Left renal pelvis (tissue), 4 donors: ENCODE measurements around the gene C1orf35. TPM values are rescaled to one million over a fixed set of nuclear protein-coding genes. Genes with fewer than 3 reads are reported as not detected.
"Not testable (repeated sequence)": the region's sequence is repeated elsewhere in the genome, so short reads cannot be mapped to it uniquely, and the experiment has no call there.

ENCODE experiments used
- DNase-seq, 4 donors: peaks; one replicate each; pipeline ENCODE4 v3.0.0-alpha.2; 2013; ENCODE audit warnings: low read depth in 4 of 4, low spot score in 3 of 4
- polyA plus RNA-seq, 4 donors: library from polyadenylated mRNA; unstranded; fragments of 120-200 nt; gene quantifications; one replicate each; pipeline ENCODE4 v1.2.1, GENCODE V29; 2013; ENCODE audit not compliant: insufficient read length in 4 of 4

C1orf35 gene
- polyA plus RNA-seq, 4 donors, result 11.5 to 26.3 (median 13.9) TPM

- DNase-seq, result no peak
Observed at GRCh38 chr1:228142701-228143136, 39.6 kb upstream of the C1orf35 start.

GRCh38 chr1:228142155-228142691 is 39.1 kb upstream of the C1orf35 start:
- DNase-seq, result no peak

- DNase-seq, result no peak
Observed at GRCh38 chr1:228141226-228142044, 38.3 kb upstream of the C1orf35 start.

GRCh38 chr1:228140724-228141225 is 37.6 kb upstream of the C1orf35 start:
- no peak for DNase-seq

GRCh38 chr1:228139931-228140723 is 37.0 kb upstream of the C1orf35 start, which contains the start of gene GUK1:
Gene GUK1, plus strand, starts transcription at chr1:228140279. Its CDS starts 24 bp downstream, at chr1:228140303.
- DNase-seq, result peak; percentile 92 to 95 (median 94)

- DNase-seq, result no peak
Observed at GRCh38 chr1:228139406-228139930, 36.3 kb upstream of the C1orf35 start.

GRCh38 chr1:228136901-228137300 is 33.8 kb upstream of the C1orf35 start:
- no peak for DNase-seq

GRCh38 chr1:228134591-228134990 is 31.5 kb upstream of the C1orf35 start:
- no peak for DNase-seq

- no peak for DNase-seq
Observed at GRCh38 chr1:228131766-228132165, 28.6 kb upstream of the C1orf35 start.

- DNase-seq, result no peak
Observed at GRCh38 chr1:228125185-228125584, 22.1 kb upstream of the C1orf35 start.

GRCh38 chr1:228123505-228123904 is 20.4 kb upstream of the C1orf35 start:
- DNase-seq, result no peak

GRCh38 chr1:228122921-228123441 is 19.9 kb upstream of the C1orf35 start:
- DNase-seq, result no peak

GRCh38 chr1:228120857-228121489 is 17.8 kb upstream of the C1orf35 start:
- no peak for DNase-seq

GRCh38 chr1:228120351-228120750 is 17.2 kb upstream of the C1orf35 start:
- no peak for DNase-seq

GRCh38 chr1:228118040-228118439 is 14.9 kb upstream of the C1orf35 start:
- DNase-seq, result no peak

GRCh38 chr1:228117335-228117734 is 14.2 kb upstream of the C1orf35 start:
- no peak for DNase-seq

GRCh38 chr1:228114827-228115226 is 11.7 kb upstream of the C1orf35 start:
- DNase-seq, result no peak

GRCh38 chr1:228112617-228113016 is 9.5 kb upstream of the C1orf35 start:
- no peak for DNase-seq

- DNase-seq, result no peak
Observed at GRCh38 chr1:228112167-228112566, 9.0 kb upstream of the C1orf35 start.

- not testable (repeated sequence) for DNase-seq
Observed at GRCh38 chr1:228111315-228111714, 8.2 kb upstream of the C1orf35 start.
